GM12878 (cell line): ENCODE measurements around the gene WNT3A. TPM values are rescaled to one million over a fixed set of nuclear protein-coding genes. Genes with fewer than 3 reads are reported as not detected.

ENCODE experiments used
- ATAC-seq: fragments of 200-7000 bp; cut with Tn5 transposase; 3 replicates; pipeline ENCODE4 v1.9.1; 2020; ENCODE audit warnings: mild to moderate bottlenecking, moderate library complexity
- BruUV-seq: library from RNA; stranded (reverse); fragments of 400-500 nt; replicated peaks from 2 replicates; lab custom pipeline; 2021; lab: Mats Ljungman, UMichigan
- CTCF ChIA-PET: fragments of 300-600 bp; sonication (Branson Sonifier 250); formaldehyde crosslinking; extraction: SDS; loops from one replicate; lab custom pipeline; 2021; ENCODE audit warnings: inconsistent platforms; lab: Yijun Ruan, JAX
- POLR2A ChIA-PET: fragments of 350-600 bp; formaldehyde crosslinking; extraction: SDS; loops from one replicate; lab custom pipeline; 2021; ENCODE audit warnings: inconsistent platforms; lab: Charles Lee
- RAD21 ChIA-PET: fragments of 300-600 bp; sonication (Branson Sonifier 250); formaldehyde crosslinking; loops from one replicate; lab custom pipeline; 2023; ENCODE audit warnings: antibody characterized with exemption; ENCODE audit not compliant: unreplicated experiment; lab: Charles Lee
- SMC1A ChIA-PET: fragments of 300-600 bp; sonication (Branson Sonifier 250); formaldehyde crosslinking; loops from one replicate; lab custom pipeline; 2023; ENCODE audit not compliant: unreplicated experiment, uncharacterized antibody; lab: Charles Lee
- DNase-seq: peaks from one replicate; pipeline ENCODE4 v3.0.0-alpha.2; 2011; ENCODE audit warnings: low read depth, low spot score
- FAIRE-seq: peaks from 3 replicates; lab custom pipeline; 2011; peaks lifted over from hg19 to GRCh38; lab: Jason Lieb, UNC
- H2AFZ ChIP-seq: 2 replicates; pipeline ENCODE4 v1.6.0; 2011; ENCODE audit warnings: low read depth, low read length, control low read depth; ENCODE audit not compliant: control insufficient read depth
- H3K27ac ChIP-seq: 2 replicates; pipeline ENCODE4 v1.5.1; 2011; ENCODE audit warnings: control low read depth; ENCODE audit not compliant: control insufficient read depth, insufficient read depth
- H3K27me3 ChIP-seq, 2 experiments: replicated peaks in 1 of 2; 2 replicates each; pipeline versions ENCODE4 v1.6.0 to v1.6.1; 2011; ENCODE audit warnings: low read length in 1 of 2; ENCODE audit not compliant: control insufficient read depth in 2 of 2, insufficient read depth in 2 of 2
- H3K36me3 ChIP-seq, 2 experiments: 2 replicates each; pipeline ENCODE4 v1.5.1; 2011; ENCODE audit warnings: low read length in 1 of 2; ENCODE audit not compliant: control insufficient read depth in 2 of 2, insufficient read depth in 2 of 2
- H3K4me1 ChIP-seq: 2 replicates; pipeline ENCODE4 v1.6.1; 2011; ENCODE audit warnings: mild to moderate bottlenecking, low read length, moderate library complexity, mixed read lengths; ENCODE audit not compliant: control insufficient read depth, insufficient read depth
- H3K4me2 ChIP-seq: 2 replicates; pipeline ENCODE4 v1.6.0; 2011; ENCODE audit warnings: control low read depth; ENCODE audit not compliant: control insufficient read depth, insufficient read depth
- H3K4me3 ChIP-seq: fragments of 200-600 bp; sonication (generic); 2 replicates; pipeline ENCODE4 v1.5.1; 2016
- H3K79me2 ChIP-seq: 2 replicates; pipeline ENCODE4 v1.6.0; 2011; ENCODE audit warnings: low read length; ENCODE audit not compliant: control insufficient read depth, insufficient read depth
- H3K9ac ChIP-seq: 2 replicates; pipeline ENCODE4 v1.8.0; 2011; ENCODE audit warnings: low read length, control low read depth, mixed read lengths; ENCODE audit not compliant: control insufficient read depth, insufficient read depth
- H3K9me3 ChIP-seq: replicated peaks from 3 replicates; pipeline ENCODE4 v1.5.1; 2011; ENCODE audit warnings: mild to moderate bottlenecking, low read length; ENCODE audit not compliant: control insufficient read depth, insufficient read depth
- H4K20me1 ChIP-seq: 2 replicates; pipeline ENCODE4 v1.6.0; 2011; ENCODE audit not compliant: control insufficient read depth, insufficient read depth
- CHD4 ChIP-seq: fragments of 200-600 bp; sonication (generic); IDR thresholded peaks from 2 replicates; pipeline ENCODE4 v1.6.1; 2016; ENCODE audit warnings: mild to moderate bottlenecking
- EZH2 ChIP-seq: IDR thresholded peaks from 2 replicates; pipeline ENCODE4 v1.6.1; 2012; ENCODE audit warnings: low read depth, mild to moderate bottlenecking, control low read depth, inconsistent platforms, low read length, borderline replicate concordance; ENCODE audit not compliant: control insufficient read depth
- MEF2B ChIP-seq: fragments of 450-650 bp; IDR thresholded peaks from 2 replicates; pipeline ENCODE4 v1.6.1; 2018; ENCODE audit warnings: mild to moderate bottlenecking, moderate library complexity; ENCODE audit not compliant: partially characterized antibody, poor library complexity, severe bottlenecking
- MLLT1 ChIP-seq: fragments of 450-650 bp; IDR thresholded peaks from 2 replicates; pipeline ENCODE4 v1.6.1; 2016; ENCODE audit warnings: mild to moderate bottlenecking
- NR2C1 ChIP-seq: fragments of 450-650 bp; IDR thresholded peaks from 2 replicates; pipeline ENCODE4 v1.6.1; 2017; ENCODE audit warnings: antibody characterized with exemption, mild to moderate bottlenecking, moderate library complexity
- RB1 ChIP-seq: fragments of 450-650 bp; formaldehyde crosslinking; IDR thresholded peaks from 2 replicates; pipeline ENCODE4 v1.6.1; 2017; ENCODE audit warnings: mild to moderate bottlenecking, borderline replicate concordance
- SIN3A ChIP-seq: IDR thresholded peaks from 2 replicates; pipeline ENCODE4 v1.6.1; 2012; ENCODE audit warnings: low read depth, low read length, improper control_type of control experiment
- TCF7 ChIP-seq: IDR thresholded peaks from 2 replicates; pipeline ENCODE4 v1.6.1; 2014; ENCODE audit warnings: antibody characterized with exemption, borderline replicate concordance
- WRNIP1 ChIP-seq: IDR thresholded peaks from 2 replicates; pipeline ENCODE4 v1.6.1; 2011; ENCODE audit warnings: low read depth, low read length, improper control_type of control experiment, borderline replicate concordance
- ZNF384 ChIP-seq: IDR thresholded peaks from 2 replicates; pipeline ENCODE4 v1.6.1; 2012; ENCODE audit warnings: low read depth, mild to moderate bottlenecking, low read length, improper control_type of control experiment, borderline replicate concordance
- WGBS: methylation state at CpG from one replicate; pipeline ENCODE4 v1.1.6; 2016; ENCODE audit warnings: low lambda C conversion rate; ENCODE audit not compliant: insufficient replicate concordance, insufficient coverage; ENCODE audit errors: missing lambda C conversion rate; 5-methylcytosine and 5-hydroxymethylcytosine counted together
- in situ Hi-C: fragments of 300-500 bp; cut with MboI; formaldehyde crosslinking; loops from 9 replicates; pipeline ENCODE4 v1.14.3; 2018; ENCODE audit warnings: mixed read lengths
- intact Hi-C: fragments of 100-400 bp; cut with micrococcal nuclease; formaldehyde crosslinking; loops from one replicate; pipeline ENCODE4 v1.14.2; 2022; ENCODE audit not compliant: unreplicated experiment
- polyA plus RNA-seq, 11 experiments: library from polyadenylated mRNA; depleted of rRNA in 4 of 11; unstranded in 6 of 11; stranded (reverse) in 5 of 11; fragments of >200 nt; fragmentation: Nextera tagmentation in 4 of 11; fragmentation: Illumina TruSeq in 1 of 11; extraction: Ambion mirVana in 4 of 11; extraction: Trizol in 1 of 11; gene quantifications; 1 replicate in 1 of 11; 2 replicates in 10 of 11; pipeline versions ENCODE4 v1.2.1 to v1.2.3, GENCODE V29; 2011 to 2016; ENCODE audit warnings: inconsistent platforms in 2 of 11, missing spikeins in 2 of 11, low read depth in 1 of 11
- total RNA-seq, 4 experiments: library from RNA; depleted of rRNA in 3 of 4; stranded (reverse); fragments of >200 nt in 3 of 4; fragmentation: Illumina TruSeq in 1 of 4; extraction: Trizol in 1 of 4; gene quantifications; 2 replicates each; pipeline versions ENCODE4 v1.2.1 to v1.2.3, GENCODE V29; 2013 to 2021
- TF ChIP-seq, protein P1 (sequence below): IDR thresholded peaks from 2 replicates; pipeline ENCODE4 v1.6.1; 2011; ENCODE audit warnings: borderline replicate concordance, low read depth, mild to moderate bottlenecking, moderate library complexity, low read length; ENCODE audit not compliant: insufficient read depth, poor library complexity, severe bottlenecking

WNT3A gene
- total and polyA plus RNA-seq, 10 of the 15 experiments (the other 5 are each of a cell fraction or from before 2014, with no cell fraction given), result 0.16 TPM; not detected in 9

- no peaks in the 10 kb centered on the region for H3K9me3 ChIP-seq
- TF ChIP-seq ZNF384 (no peak), NR2C1 (peak; percentile 43; the same call in 1 of the 2 replicates), SIN3A (0 out of 2 replicates have a peak, but pooled peaks have one; percentile 29)
- no peak for DNase-seq
- no peaks in the 10 kb centered on the region for H3K27me3 ChIP-seq
- no peak overlapping the region for H3K27ac ChIP-seq
- SMC1A ChIA-PET, result interaction anchor here (1.0 to 1.2 kb wide), 2 partner anchors 8 to 85 kb away, joined by 3 to 4 read pairs; no protein-coding TSS in a partner anchor
- 47% methylated on average over 5 of the region's 5 CpGs for WGBS
- H3K4me1 ChIP-seq, result peaks cover 55% of the 10 kb centered on the region
- CTCF ChIA-PET, result interaction anchor here (0.9 to 2.7 kb wide), 5 partner anchors 17 to 85 kb away, joined by 3 to 14 read pairs (median 5); partner anchors contain the start of gene IBA57
- ATAC-seq, result no peak
- peak overlapping the region; percentile 99 for H3K9ac ChIP-seq
- peaks cover 48% of the 10 kb centered on the region for H4K20me1 ChIP-seq
- POLR2A ChIA-PET, result interaction anchor here (1.6 to 1.7 kb wide), 2 partner anchors 14 to 22 kb away, joined by 4 to 5 read pairs; no protein-coding TSS in a partner anchor
- in situ Hi-C loops, result no loop called here
- FAIRE-seq, result no peak
- BruUV-seq, result no TSS peak
- intact Hi-C loops, result loop anchor here (2.0 kb wide), 1 partner anchor 18 kb away; the partner anchor contains the start of gene C1orf35
- RAD21 ChIA-PET, result interaction anchor here (1.0 to 1.1 kb wide), 2 partner anchors 15 to 17 kb away, joined by 3 read pairs; no protein-coding TSS in a partner anchor
- H3K36me3 ChIP-seq, result peaks cover under 1 to 4% of the 10 kb centered on the region in 2 experiments; a peak in 3 of 4 replicates
- H2AFZ ChIP-seq, result no peak overlapping the region
- H3K4me3 ChIP-seq, result peak overlapping the region; percentile 94
- H3K79me2 ChIP-seq, result peaks cover 98% of the 10 kb centered on the region
- peak overlapping the region; percentile 94 for H3K4me2 ChIP-seq
Measured at GRCh38 chr1:228084797-228085196, 78.0 kb downstream of the WNT3A start.

DNA sequence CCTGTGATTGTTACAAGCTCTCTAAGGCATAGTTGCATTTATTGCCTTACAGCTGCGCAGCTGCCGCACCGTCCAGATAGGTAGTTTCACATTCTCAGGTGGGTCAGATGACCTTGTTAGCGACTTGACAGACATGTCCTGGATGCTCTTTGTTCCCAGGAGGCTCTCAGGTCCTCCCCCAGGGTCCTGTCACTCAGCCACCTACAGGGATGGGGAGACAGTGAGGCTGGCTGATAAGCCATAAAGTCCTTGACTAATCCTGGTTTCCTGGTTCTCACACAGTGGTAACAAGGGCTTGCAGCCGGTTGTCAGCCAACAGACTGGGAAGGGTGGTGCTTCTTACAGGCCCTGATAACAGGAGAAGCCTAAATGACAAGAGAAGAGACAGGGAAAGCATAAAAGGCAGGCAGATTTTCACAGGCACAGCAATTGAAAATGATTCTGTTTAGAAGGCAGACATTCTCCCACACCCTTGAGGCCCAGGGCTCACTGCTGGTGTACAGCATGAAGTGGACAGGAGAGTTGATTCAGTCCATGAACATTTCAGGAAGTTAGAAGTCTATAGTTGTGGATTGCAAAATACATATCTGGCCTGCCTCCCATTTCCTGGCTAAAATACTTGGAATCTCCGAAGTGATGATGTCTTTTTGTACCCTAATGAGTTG is 78.6 kb downstream of the WNT3A start:
- DNase-seq, result no peak
- no peak for ATAC-seq
- peak overlapping the region; percentile 94 for H3K4me3 ChIP-seq
- H3K4me2 ChIP-seq, result peak overlapping the region; percentile 94
- ChIA-PET RAD21 (interaction anchor here (1.0 kb wide), 1 partner anchor 16 kb away, joined by 3 read pairs; no protein-coding TSS in a partner anchor), SMC1A (no interaction called here), CTCF (interaction anchor here (0.6 to 2.7 kb wide), 3 partner anchors 81 to 1677 kb away, joined by 3 to 14 read pairs (median 7); partner anchors contain the start of genes IBA57 and PARP1), POLR2A (interaction anchor here (1.7 kb wide), 1 partner anchor 14 kb away, joined by 5 read pairs; no protein-coding TSS in a partner anchor)
- H3K27me3 ChIP-seq, result no peaks in the 10 kb centered on the region
- 35% methylated on average over 6 of the region's 6 CpGs for WGBS
- BruUV-seq, result no TSS peak
- in situ Hi-C loops, result no loop called here
- peak overlapping the region; percentile 3; the same call in 1 of the 2 replicates for H3K27ac ChIP-seq
- no peak overlapping the region for H2AFZ ChIP-seq
- H3K4me1 ChIP-seq, result peaks cover 57% of the 10 kb centered on the region
- no peak for FAIRE-seq
- peaks cover 55% of the 10 kb centered on the region for H4K20me1 ChIP-seq
- peaks cover 98% of the 10 kb centered on the region for H3K79me2 ChIP-seq
- H3K9ac ChIP-seq, result peak overlapping the region; percentile 99
- peaks cover 4 to 5% of the 10 kb centered on the region in 2 experiments; a peak in 3 of 4 replicates for H3K36me3 ChIP-seq
- intact Hi-C loops, result loop anchor here (2.0 kb wide), 1 partner anchor 17 kb away; the partner anchor contains the start of gene C1orf35
- no peaks in the 10 kb centered on the region for H3K9me3 ChIP-seq
- no peak for TF ChIP-seq CHD4
- TF ChIP-seq, protein P1, sequence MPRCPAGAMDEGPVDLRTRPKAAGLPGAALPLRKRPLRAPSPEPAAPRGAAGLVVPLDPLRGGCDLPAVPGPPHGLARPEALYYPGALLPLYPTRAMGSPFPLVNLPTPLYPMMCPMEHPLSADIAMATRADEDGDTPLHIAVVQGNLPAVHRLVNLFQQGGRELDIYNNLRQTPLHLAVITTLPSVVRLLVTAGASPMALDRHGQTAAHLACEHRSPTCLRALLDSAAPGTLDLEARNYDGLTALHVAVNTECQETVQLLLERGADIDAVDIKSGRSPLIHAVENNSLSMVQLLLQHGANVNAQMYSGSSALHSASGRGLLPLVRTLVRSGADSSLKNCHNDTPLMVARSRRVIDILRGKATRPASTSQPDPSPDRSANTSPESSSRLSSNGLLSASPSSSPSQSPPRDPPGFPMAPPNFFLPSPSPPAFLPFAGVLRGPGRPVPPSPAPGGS, result no peak
- TF ChIP-seq RB1, result no peak
- TF ChIP-seq EZH2, result no peak
- peak; percentile 59 for TF ChIP-seq MEF2B
- TF ChIP-seq MLLT1, result no peak
- TF ChIP-seq WRNIP1, result no peak
- TF ChIP-seq TCF7, result no peak
- TF ChIP-seq SIN3A, result no peak
- no peak for TF ChIP-seq NR2C1
